Lower leg skin (tissue), 4 donors: ENCODE results near the gene SEC14L1. TPM values are rescaled to one million over a fixed set of nuclear protein-coding genes. Genes with fewer than 3 reads are reported as not detected.

Source experiments
- DNase-seq, 2 donors: peaks; one replicate each; pipeline ENCODE4 v3.0.0-alpha.2; 2019; ENCODE audit warnings: low spot score in 2 of 2
- H3K4me3 ChIP-seq: fragments of 200-600 bp; sonication (generic); 2 replicates; pipeline ENCODE4 v1.5.1; 2017; ENCODE audit warnings: mild to moderate bottlenecking, low read depth; ENCODE audit not compliant: poor library complexity, severe bottlenecking
- POLR2A ChIP-seq, 2 donors: fragments of 450-650 bp; IDR thresholded peaks; one replicate each; pipeline ENCODE4 v1.6.1; 2016 to 2017; ENCODE audit warnings: antibody characterized with exemption in 2 of 2, mild to moderate bottlenecking in 1 of 2, moderate library complexity in 1 of 2
- WGBS, 2 donors: methylation state at CpG; one replicate each; pipeline ENCODE4 v1.1.5; 2018; 5-methylcytosine and 5-hydroxymethylcytosine counted together
- intact Hi-C: fragments of 100-400 bp; cut with DNase I; formaldehyde crosslinking; loops from one replicate; pipeline ENCODE4 v1.15.0; 2023; ENCODE audit warnings: low total_unique reads
- total RNA-seq, 4 donors: library from RNA; depleted of rRNA; stranded (reverse); fragments of >200 nt; gene quantifications; one replicate each; pipeline ENCODE4 v1.1.0, GENCODE V29; 2016
- TF ChIP-seq, protein P1 (sequence below), 3 donors: fragments of 450-650 bp; IDR thresholded peaks; one replicate each; pipeline ENCODE4 v1.5.1; 2016; ENCODE audit warnings: antibody characterized with exemption in 3 of 3, mild to moderate bottlenecking in 3 of 3, moderate library complexity in 2 of 3

Gene SEC14L1
- total RNA-seq, 4 donors from 2014 or later = 19.1 to 59.5 (median 46.3) TPM

DNA sequence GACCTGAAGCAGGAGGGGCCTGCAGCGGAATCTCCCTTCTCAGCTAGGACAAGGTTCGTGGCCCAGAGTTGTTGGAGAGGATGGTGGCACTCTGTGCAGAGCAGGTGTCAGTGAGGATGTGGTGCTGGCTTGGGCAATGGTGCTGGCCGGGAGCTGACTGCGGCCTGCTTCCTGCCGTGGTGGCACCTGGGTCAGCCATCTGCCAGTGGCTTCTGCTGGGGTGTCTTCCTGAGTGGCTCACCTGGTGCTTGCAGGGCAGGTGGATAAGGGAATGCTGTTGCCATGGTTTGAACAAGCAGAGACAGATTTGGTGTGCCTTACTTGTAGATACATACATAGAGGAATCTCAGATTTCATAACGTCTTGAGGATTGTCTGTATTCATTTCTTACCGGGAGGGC, 69.6 kb downstream of the SEC14L1 start:
- 66 to 74% methylated on average over 6 to 7 of the region's 7 CpGs for WGBS, 2 donors
- TF ChIP-seq, protein P1, sequence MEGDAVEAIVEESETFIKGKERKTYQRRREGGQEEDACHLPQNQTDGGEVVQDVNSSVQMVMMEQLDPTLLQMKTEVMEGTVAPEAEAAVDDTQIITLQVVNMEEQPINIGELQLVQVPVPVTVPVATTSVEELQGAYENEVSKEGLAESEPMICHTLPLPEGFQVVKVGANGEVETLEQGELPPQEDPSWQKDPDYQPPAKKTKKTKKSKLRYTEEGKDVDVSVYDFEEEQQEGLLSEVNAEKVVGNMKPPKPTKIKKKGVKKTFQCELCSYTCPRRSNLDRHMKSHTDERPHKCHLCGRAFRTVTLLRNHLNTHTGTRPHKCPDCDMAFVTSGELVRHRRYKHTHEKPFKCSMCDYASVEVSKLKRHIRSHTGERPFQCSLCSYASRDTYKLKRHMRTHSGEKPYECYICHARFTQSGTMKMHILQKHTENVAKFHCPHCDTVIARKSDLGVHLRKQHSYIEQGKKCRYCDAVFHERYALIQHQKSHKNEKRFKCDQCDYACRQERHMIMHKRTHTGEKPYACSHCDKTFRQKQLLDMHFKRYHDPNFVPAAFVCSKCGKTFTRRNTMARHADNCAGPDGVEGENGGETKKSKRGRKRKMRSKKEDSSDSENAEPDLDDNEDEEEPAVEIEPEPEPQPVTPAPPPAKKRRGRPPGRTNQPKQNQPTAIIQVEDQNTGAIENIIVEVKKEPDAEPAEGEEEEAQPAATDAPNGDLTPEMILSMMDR (IDR thresholded peaks at IDR 0.05) = no peak
- TF ChIP-seq POLR2A (IDR thresholded peaks at IDR 0.05) = no peak
- no peak overlapping the region for H3K4me3 ChIP-seq
- intact Hi-C loops = no loop called here
- no peak for DNase-seq

DNA sequence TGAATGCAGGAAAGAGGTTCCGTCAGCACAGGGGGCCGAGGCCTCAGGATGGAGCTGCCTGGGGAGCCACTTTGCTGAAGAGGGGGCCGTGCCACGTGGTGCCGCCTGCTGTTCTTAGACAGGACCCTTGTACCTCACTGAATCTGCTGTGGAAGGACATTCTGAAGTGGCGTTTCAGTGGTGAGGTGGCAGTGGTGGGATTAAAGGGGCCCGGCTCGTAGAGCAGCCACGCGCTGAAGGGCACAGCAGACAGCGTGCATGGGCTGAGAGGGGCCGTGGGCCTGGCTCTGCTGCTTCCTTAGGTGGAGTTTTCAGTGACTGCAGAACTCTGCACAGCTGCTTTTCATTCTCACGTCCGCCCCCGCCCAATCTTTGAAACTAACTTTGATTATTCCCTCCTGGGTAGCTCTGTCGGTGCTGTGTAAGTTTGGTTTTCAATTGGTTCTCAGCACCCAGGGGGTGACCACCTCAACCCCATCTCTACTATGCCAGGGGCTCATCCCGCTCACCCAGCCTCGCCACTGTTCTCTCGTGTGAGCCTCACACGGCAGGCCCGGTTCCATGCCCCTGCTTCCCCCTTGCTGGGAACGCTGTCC, 70.3 kb downstream of the SEC14L1 start:
- H3K4me3 ChIP-seq = no peak overlapping the region
- 75 to 77% methylated on average over 22 of the region's 22 CpGs for WGBS, 2 donors
- TF ChIP-seq, protein P1 (IDR thresholded peaks at IDR 0.05) = no peak
- no peak for TF ChIP-seq POLR2A (IDR thresholded peaks at IDR 0.05)
- intact Hi-C loops = no loop called here
- no peak for DNase-seq

DNA sequence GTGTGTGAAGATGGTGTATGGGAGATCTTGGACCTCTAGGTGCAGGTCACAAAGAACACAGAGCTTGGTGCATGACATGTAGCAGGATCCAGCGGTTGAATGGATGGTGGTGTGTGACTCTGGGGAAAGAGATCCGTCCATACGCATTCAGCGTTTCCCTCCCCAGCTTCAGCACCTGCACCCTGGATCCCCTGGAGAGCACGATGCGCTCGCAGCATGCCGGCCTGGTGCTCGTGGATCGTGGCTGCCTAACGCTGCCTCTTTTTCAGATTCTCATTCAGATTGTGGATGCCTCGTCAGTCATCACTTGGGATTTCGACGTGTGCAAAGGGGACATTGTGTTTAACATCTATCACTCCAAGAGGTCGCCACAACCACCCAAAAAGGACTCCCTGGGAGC, 70.9 kb downstream of the SEC14L1 start:
- 94 to 96% methylated on average over 15 of the region's 15 CpGs for whole genome bisulfite sequencing, 2 donors
- intact Hi-C loops = no loop called here
- H3K4me3 ChIP-seq = no peak overlapping the region
- DNase-seq = no peak
- TF ChIP-seq, protein P1 (IDR thresholded peaks at IDR 0.05) = no peak
- no peak for TF ChIP-seq POLR2A (IDR thresholded peaks at IDR 0.05)

DNA sequence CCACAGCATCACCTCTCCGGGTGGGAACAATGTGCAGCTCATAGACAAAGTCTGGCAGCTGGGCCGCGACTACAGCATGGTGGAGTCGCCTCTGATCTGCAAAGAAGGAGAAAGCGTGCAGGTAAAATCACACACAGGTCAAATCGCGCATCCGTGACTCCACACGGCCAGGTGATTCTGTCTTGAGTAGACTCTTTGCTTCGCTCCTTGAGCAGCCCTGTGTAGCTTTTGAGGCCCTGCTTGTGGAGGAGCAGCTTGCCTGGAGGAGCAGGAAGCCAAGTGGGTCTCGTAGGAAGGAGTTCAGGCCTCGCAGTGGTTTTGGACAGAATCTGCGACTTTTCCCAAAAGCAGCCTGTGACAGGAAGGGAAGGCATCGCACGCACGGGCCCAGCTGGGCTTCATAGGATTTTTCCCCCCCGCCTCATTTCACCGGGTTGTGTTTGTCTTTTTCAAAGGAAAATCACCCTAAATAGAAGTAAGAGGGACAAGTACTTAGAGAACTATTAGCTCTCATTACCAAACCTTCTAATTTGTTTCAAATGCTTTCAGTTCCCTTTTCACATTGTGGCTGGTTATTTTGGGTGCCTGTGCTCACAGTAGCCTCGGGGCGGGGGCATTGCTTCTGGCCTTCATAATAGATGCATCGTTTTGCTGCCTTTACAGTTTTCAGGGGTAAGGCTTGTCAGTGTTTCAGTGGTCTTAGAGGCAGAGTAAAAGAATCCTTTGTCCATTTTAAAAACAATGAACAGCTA, 71.5 kb downstream of the SEC14L1 start:
- intact Hi-C loops = no loop called here
- TF ChIP-seq, protein P1 (IDR thresholded peaks at IDR 0.05) = no peak
- no peak for TF ChIP-seq POLR2A (IDR thresholded peaks at IDR 0.05)
- 82 to 86% methylated on average over 21 of the region's 21 CpGs for WGBS, 2 donors
- no peak for DNase-seq
- H3K4me3 ChIP-seq = no peak overlapping the region

DNA sequence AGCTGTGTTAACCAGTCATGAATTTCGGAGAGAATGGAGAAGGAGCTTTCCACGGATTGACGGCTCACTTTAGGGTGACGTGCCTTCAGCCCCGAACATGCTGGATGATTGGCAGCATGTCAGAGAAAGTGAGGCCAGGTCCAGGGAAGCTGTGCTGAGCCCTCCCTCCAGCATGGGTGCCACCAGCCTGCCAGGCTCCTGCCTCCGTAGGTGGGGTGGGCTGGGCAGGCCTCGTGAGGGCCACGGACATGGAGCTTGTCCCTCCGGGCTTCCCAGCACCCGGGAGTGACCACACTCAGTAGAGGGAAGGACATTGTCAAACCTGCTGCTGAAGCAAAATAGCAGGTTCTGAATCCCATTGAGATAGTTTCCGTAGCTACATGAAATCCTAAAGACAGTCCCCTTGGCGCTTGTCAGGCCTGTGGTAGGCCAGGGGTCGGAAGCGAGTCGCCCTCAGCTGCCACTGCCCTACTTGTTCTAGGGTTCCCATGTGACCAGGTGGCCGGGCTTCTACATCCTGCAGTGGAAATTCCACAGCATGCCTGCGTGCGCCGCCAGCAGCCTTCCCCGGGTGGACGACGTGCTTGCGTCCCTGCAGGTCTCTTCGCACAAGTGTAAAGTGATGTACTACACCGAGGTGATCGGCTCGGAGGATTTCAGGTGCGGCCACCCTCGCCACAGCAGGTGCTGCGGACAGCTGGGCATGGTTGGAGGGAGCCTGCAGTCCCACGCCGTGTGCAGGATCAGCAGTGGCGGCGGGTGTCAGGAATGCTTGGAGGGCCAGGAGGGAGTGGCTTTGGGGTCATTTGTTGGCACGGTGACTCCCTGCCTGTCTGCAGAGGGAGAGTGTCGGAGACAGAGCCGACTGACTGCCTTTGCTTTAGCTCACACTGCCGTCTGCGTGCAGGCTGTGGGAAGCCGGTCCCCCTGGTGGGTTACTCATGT, 72.3 kb downstream of the SEC14L1 start:
- TF ChIP-seq POLR2A (IDR thresholded peaks at IDR 0.05) = no peak
- TF ChIP-seq, protein P1 (IDR thresholded peaks at IDR 0.05) = no peak
- no peak for DNase-seq
- no peak overlapping the region for H3K4me3 ChIP-seq
- WGBS, 2 donors = 87 to 95% methylated on average over 31 to 36 of the region's 40 CpGs
- intact Hi-C loops = no loop called here
